HG03520 (cell line): Measurements from ENCODE around the gene CWC22.
"Not testable (repeated sequence)": the region's sequence is repeated elsewhere in the genome, so short reads cannot be mapped to it uniquely, and the experiment has no call there.

Experiments
- ATAC-seq: cut with Tn5 transposase; IDR thresholded peaks from one replicate; pipeline ENCODE4 v1.9.1; 2021; ENCODE audit warnings: mild to moderate bottlenecking, moderate library complexity; ENCODE audit not compliant: unreplicated experiment

Gene CWC22

DNA sequence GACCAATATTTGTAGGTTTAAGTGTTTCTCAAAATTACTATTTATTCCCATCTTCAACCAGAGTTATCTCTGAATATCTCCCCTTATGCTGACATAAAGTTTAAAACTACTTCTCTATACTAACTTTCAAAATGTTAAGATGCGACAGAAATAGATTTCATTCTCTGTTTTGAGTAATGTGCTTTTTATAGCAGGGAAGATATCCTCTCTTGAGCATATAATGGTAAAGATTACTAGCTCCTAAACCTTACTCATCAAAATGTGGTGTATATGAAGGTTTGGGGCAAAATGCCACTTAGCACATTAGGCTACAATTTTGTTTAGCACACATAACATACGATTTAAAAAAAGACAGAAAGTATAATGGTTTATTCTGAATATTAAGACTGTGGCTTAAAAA is 54.4 kb downstream of the CWC22 start:
- peak; percentile 52 for ATAC-seq

DNA sequence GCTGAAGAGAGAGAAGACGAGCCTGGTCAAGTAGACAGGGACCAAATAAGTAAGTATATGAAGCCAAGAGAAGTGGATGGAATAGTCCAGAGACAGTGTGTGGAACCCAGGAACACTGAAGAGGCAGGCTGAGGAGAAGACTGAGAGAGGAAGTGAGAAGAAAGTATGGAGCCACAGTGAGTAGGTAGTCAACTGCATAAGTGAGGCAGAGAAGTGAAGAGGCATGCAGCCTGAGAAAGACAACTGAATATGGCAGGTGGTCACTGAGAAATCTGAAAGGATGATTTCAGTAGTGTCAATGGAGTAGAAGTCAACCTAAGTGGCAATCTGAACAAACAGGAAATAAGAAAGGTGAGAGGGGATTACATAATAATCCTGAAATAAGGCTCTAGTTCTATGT is 55.4 kb downstream of the CWC22 start:
- peak; percentile 61 for ATAC-seq

DNA sequence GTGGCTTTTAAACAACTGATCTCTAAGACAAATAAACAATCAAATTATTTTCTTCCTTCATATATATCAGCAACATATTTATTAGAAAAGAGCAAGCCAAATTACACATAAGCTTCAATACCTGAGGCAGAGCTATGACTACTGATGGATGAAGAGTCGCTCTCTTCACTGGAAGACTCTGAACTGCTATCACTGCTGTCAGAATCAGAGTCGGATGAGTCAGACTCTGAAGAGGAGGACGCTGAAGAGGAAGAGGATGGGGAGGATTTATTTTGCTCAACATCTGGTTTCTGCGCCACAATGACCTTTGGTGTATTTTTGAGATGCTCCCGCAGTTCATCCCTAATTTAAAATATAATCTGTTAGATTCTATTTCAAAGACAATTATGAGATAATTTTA is 56.7 kb downstream of the CWC22 start:
- no peak for ATAC-seq

DNA sequence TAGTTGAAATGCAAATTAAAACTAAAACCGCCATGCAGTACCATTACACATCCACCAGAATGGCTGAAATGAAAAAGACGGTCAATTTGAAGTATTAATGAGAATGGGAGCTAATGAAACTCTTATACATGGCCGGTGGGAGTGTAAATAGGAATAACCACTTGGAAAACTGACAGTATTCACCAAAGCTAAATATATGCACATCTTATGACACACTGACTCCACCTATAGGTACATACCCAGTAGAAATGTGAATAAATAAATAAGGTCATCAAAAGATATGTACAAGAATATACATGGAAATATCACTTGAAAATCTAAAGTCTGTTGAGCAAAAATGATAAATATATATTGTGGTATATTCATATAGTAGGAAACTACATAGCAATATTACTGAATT is 57.7 kb downstream of the CWC22 start:
- ATAC-seq: no peak

DNA sequence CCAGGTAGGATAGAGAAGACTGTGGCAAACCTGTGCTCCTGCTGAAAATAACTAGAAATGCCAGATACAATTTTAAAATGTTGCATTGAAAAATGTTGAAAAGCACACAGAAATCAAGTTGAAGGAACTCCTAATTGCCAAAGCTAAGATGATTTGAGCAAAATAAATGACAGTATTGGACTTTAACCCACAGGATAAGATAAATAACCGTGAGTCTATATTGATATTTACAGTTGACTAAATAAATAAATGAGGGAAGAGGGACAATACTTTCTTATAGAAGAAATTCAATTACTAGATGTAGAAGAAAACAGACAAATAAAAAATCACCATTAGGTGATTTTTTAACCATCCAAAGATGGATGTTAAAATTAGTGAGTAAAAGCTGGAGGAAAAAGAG is 59.0 kb downstream of the CWC22 start:
- ATAC-seq: no peak

DNA sequence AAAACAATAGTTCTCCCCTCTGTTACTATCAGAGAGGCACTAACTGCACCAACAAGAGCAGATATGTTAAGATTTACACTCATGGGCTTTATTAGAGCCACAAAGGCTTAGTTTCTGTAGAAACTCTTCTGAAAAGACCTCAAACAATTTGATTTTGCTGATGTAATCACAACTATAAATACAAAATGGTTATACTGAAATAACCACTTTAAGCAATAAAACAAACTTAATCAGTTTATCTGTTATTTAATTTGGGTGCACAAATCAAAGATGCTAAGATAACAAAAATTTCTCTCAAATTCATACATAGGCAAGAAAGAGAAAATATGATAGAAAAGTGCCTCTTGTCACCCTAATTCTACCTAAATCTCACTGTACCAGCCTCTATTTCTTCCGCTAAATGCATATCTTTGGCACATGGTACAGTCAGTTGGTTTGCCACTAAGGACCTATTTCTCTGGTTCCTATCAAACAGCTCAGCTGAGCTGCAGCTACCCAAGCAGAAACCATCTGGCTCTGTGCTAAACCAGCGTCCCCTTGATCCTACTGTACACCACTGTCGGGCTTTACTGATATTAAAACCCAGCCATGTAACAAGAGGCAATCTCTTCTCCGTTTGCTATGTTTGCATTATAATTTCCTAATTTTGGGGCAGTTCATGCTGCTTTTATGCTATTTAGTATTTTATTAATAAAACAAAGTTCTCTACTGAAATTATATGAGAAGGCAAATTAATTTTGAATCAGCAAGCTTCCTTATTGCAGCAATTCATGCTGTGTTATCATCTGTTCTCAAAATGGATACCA is 60.1 kb downstream of the CWC22 start:
- ATAC-seq: no peak

DNA sequence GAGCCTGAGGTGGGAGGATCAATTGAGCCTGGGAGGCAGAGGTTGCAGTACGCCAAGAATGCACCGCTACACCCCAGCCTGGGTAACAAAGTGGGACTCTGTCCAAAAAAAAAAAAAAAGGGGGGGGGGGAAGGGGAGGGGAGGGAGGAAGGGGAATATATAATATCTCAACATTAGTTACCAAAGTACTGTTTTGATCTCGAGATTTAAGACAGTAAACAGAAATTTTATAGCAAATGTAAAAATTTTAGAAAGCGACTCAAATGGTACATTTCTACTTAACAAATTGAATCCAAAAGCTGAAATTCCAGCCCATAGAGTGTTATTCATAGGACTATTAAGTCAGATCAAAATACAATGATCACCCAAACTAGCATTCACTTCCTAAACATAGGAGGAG is 60.8 kb downstream of the CWC22 start:
- no peak for ATAC-seq

DNA sequence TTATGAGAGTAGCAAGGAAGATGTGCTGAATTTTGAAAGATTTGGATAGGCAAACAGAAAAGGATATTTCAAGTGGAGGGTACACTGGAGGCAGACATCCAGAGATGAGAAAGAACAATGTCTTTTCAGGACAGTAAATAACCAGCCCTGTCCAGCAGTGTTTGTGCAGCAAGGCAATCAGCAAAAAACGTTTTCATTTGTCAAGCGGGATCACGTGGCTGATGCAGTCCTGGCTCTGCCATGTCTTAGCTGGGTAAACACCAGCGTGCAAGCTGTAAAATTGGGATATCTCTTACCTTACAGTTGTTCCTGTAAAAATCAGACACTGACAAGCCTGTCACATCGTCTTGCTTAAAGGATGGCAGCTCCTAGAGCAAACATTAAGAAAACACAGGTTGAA is 67.8 kb downstream of the CWC22 start:
- ATAC-seq: no peak

DNA sequence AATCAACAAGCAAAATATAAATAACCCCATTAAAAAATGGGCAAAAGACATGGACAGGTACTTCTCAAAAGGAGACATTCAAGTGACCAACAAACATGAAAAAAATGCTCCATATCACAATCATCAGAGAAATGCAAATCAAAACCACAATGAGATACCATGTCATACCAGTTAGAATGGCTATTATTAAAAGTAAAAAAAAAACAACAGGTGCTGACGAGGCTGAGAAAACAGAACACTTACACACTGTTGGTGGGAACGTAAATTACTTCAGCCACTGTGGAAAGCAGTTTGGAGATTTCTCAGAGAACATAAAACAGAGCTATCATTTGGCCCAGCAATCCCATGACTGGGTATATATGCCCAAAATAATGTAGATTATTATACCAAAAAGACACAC is 69.1 kb downstream of the CWC22 start:
- no peak for ATAC-seq

DNA sequence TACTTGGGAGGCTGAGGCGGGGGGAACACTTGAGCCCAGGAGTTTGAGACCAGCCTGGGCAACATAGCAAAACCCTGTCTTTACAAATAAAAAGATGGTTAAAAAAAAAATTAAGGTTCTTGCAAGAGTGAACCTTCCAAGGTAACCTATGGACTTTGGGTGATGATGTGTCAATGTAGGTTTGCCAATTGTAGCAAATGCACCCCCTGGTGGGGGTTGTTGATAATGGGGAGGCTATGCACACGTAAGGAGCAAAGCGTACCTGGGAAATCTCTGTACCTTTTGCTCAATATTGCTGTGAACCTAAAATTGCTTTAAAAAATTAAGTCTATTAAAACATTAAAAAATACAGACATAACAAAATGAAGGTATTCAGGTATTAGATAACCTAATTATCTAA is 70.4 kb downstream of the CWC22 start:
- no peak for ATAC-seq

DNA sequence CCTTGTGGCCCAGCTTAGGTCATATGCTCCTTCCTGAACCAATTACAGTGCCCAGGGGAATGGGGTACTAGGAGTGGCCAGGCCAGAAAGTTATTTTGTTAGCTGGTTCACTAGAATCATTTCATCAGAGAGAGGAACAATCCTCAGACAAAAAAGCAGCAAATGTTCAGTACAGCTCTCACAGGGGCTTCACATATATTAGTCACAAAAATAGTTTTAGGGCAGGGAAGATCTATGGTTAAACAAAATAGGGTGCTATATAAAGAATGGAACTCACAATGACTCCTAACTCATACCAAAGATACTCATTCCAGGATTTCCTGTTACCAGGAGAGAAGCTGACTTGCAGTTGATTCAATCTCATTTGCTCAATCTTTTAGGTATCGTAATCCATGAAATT is 71.0 kb downstream of the CWC22 start:
- ATAC-seq: no peak

DNA sequence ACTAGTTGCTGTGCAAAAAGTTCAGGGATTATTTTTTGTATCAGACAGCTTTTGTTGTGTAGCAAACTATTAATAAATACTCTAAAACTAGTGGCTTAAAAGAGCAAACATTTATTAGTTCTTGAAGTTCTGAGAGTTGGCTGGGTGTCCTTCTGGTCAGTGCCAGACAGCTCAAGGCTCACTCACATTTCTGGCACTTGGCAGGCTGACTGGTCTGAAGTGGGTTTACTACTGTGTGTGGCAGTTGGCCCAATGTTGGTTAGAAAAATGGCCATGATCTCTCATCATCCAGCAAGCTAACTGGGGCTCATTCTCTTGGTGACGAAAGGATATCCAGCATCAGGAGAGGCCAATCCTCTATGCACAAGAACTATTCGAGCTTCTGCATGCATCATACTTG is 74.3 kb downstream of the CWC22 start:
- no peak for ATAC-seq

DNA sequence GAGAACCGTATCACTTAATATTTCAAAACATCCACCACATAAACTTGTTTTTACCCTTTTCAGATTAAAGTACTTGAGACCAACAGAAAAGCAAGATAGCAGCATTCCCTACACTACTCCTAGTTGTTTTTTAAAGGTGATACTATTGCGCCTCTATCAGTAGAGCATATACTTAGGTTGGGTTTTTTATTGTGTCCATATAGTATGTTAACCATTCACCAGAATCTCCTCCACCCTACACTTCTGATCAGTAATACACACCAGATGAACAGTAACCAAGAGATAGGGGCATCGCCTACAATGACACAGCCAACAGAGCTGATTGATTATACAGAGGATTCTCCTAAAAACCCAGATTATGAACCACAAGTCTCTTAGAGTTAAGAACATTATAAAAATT is 75.6 kb downstream of the CWC22 start:
- no peak for ATAC-seq

DNA sequence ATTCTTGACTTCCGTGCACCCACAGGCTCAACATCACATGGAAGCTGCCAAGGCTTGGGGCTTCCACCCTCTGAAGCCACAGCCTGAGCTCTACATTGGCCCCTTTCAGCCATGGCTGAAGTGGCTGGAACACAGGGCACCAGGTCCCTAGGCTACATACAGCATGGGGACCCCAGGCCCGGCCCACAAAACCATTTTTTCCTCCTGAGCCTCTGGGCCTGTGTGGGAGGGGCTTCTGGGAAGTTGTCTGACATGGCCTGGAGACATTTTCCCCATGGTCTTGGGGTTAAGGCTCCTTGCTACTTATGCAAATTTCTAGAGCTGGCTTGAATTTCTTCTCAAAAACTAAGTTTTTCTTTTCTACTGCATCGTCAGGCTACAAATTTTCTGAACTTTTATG is 77.1 kb downstream of the CWC22 start:
- ATAC-seq: not testable (repeated sequence)

DNA sequence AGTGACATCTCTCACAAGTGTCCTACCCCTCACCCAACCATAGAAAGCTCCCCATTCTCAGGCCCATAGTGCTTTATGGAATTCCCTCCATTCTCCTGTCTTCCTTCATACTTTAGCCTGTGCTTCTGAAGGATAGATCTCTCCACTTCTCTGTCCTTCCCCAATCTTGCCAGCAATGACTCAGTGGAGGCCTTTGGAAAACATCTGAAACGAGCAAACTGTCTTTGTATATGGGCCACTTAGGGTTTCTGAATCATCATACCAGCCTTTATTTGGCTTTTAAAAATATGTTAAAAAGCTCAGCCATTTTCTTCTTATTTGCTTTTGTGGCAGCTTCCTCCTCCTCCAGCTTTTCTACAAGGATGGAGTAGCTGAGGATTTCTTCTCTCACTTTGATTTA is 80.1 kb downstream of the CWC22 start:
- no peak for ATAC-seq

DNA sequence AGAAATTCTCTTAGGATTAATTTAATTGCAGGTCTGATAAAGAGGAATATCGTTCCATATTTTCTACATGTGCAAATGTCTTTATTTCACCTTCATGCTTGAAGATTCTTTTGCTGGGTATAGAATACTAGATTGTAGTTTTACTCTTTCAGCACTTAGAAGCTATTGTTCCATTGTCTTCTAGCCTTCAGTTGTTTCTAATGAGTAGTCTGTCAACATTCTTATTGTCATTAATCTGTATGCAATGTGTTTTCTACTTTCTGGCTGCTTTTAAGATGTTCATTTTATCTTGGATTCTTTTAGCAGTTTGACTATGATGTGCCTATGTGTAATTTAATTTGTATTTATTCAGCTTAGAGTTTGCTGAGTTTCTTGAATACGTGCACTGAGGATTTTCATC is 81.4 kb downstream of the CWC22 start:
- no peak for ATAC-seq

DNA sequence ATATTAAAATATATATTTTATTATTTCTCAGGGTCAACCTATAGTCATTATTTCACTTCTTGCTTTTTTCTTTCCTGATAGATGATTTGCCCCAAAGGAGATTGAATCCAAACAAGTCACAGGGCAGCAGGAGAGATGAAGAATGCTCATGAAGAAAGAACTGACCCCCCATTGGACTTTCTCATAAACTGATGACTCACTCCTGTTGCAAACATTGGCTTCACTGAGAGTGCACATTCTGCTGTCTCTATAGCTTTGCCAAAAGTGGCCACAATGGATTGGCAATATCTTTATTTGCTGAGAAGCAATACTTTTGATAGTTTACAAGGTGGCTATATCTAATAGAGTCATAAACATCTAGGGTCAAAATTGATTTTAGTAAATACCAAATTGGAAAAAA is 89.8 kb downstream of the CWC22 start:
- ATAC-seq: no peak

DNA sequence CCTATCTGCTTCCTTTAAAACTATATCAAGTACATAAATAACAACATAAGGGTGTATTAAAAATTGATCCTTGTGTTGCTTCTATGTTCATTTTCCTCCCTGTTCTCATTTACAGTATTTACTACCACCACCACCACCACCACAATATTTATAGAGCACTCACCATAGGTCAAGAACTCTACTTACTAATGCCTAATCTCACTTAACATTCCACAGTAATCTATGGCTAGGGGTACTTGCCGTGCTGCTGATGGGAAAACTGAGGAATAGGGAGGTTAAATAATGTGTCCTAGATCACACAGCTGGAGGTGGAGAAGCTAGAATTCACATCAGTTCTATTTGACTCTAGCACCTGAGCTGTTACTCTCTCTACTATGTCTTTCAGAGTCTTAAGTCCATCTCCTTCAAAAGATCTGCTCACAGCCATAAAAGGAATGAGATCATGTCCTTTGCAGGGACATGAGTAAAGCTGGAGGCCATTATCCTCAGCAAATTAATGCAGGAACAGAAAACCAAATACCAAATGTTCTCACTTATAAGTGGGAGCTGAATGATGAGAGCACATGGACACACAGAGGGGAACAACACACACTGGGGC is 91.6 kb downstream of the CWC22 start:
- no peak for ATAC-seq

DNA sequence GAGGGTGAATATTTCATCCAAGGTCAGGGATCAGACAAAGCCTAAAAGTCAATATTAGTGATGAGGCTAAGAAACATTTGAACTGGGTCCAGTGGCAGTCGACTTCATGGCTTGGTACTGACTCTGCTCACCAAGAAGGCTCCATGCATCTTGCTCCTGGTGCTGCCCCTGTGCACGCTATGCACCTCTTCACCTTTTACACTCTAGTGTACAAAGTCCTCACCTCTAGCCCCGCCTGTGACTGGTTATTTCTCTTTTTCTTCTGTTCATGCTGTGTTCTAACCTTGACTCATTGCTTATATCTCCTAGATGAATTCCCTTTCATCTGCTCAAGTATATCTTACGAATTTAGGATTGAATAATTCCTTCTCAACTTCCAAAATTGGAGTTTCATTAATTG is 93.3 kb downstream of the CWC22 start:
- ATAC-seq: no peak

DNA sequence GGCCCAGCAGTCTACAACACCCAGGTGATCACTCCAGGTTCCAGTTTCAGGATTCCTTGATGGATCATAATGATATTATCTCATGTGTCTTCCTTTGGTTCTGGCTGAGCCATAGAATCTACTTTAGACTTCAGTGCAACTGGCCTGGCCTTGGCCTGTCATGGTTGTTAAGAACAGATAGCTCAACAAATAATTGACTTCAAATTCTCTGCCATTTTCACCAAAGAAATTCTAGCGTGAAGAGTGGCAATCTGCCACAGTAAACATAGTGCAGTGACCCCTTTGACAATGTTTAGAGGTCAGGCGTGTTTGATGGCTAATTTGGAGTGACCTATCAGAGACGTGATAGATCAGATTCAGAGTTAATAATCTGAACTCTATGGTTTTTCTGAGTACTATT is 95.5 kb downstream of the CWC22 start:
- no peak for ATAC-seq

DNA sequence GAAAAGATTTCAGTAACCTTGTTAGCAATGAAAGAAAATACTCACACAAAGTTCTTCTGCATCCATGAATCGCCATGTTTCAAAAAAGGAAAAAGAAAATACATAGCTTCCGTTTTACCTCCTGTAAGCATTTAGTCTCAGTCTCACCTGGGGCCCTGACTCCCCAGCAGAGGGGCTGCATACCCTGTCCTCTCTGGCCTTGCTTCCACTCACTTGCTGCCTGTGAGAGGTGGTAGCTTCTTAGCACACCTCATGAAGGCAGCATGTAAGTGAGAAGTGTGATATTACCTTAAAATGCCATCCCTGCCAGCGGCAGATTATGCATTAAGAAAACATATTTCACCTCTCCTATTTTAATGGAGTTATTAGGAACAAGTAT is 96.4 kb downstream of the CWC22 start:
- ATAC-seq: no peak

DNA sequence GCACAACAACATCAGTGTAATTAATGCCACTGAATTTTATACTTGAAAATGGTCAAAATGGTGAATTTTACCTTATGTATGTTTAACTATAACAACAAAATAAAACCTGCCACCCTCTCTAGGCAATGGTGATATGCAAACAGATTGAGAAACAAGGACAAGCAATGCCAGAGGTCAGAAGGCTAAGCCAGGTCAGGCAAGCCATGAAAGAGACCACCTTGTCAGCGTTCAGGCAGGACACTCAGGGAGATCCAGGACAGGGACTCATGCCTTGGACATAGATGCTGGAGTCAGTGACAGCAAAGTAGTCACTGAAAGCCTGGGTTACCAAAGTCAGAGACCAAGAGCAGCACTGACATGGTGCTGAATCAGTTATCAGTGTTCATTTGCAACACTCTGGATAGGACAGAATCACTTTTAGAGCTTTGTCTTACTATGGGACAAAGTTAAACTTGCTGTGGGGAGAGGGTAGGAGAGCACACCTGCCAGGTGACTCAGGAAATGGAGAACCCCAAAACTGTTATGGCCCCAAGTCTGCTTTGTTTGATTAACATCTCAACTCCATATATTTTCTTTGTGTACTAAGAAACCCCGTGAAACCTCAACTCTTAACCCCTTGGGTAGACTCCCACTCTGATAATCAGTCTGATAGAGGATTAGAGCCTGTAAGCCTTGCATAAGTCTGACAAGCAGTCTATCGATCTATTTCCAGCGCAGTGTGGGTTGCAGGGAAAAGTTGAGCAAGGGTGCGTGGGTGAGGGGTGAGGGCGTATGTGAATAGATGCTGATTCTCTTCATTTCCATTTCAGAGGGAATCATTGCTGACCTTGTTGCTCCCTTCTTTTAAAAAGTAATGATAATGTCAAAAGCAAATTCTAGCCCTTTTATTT is 97.0 kb downstream of the CWC22 start:
- ATAC-seq: no peak
